Endothelial cell (in vitro differentiated cells): Measurements from ENCODE around the gene H6PD. TPM values are rescaled to one million over a fixed set of nuclear protein-coding genes. Genes with fewer than 3 reads are reported as not detected.
A peak's percentile ranks its signal among the peaks of the same experiment; 100 is the strongest.

Experiments used
- DNase-seq: peaks from one replicate; pipeline ENCODE4 v3.0.0; 2021; ENCODE audit warnings: low spot score
- H3K27ac Mint-ChIP-seq: one replicate; pipeline ENCODE4 v1.8.0; 2021; ENCODE audit warnings: mixed read lengths, inconsistent platforms; ENCODE audit not compliant: unreplicated experiment
- H3K27me3 Mint-ChIP-seq: one replicate; pipeline ENCODE4 v1.8.0; 2021; ENCODE audit warnings: mild to moderate bottlenecking, moderate library complexity, mixed read lengths, inconsistent platforms; ENCODE audit not compliant: unreplicated experiment
- H3K36me3 Mint-ChIP-seq: one replicate; pipeline ENCODE4 v1.8.0; 2021; ENCODE audit warnings: mild to moderate bottlenecking, low read depth, mixed read lengths, inconsistent platforms; ENCODE audit not compliant: unreplicated experiment
- H3K4me1 Mint-ChIP-seq: one replicate; pipeline ENCODE4 v1.8.0; 2021; ENCODE audit warnings: mild to moderate bottlenecking, mixed read lengths, inconsistent platforms; ENCODE audit not compliant: unreplicated experiment
- H3K4me3 Mint-ChIP-seq: one replicate; pipeline ENCODE4 v1.8.0; 2021; ENCODE audit warnings: mild to moderate bottlenecking, mixed read lengths, inconsistent platforms; ENCODE audit not compliant: unreplicated experiment
- H3K9me3 Mint-ChIP-seq: one replicate; pipeline ENCODE4 v1.8.0; 2021; ENCODE audit warnings: mixed read lengths, inconsistent platforms; ENCODE audit not compliant: unreplicated experiment
- total RNA-seq: library from RNA; stranded (reverse); fragmentation: NEBNext Ultra II Directional; extraction: Animal tissue kit (Norgen Biotek cat#: 25700); gene quantifications from one replicate; pipeline ENCODE4 v1.2.1, GENCODE V29; 2021; ENCODE audit not compliant: unreplicated experiment
- TF ChIP-seq, protein P1 (sequence below): fragments of 200-600 bp; sonication (generic); IDR thresholded peaks from one replicate; pipeline ENCODE4 v1.5.0; 2021; ENCODE audit warnings: antibody characterized with exemption; ENCODE audit not compliant: unreplicated experiment

Gene H6PD
- total RNA-seq, 1 donor from 2014 or later: 18.6 TPM

DNA sequence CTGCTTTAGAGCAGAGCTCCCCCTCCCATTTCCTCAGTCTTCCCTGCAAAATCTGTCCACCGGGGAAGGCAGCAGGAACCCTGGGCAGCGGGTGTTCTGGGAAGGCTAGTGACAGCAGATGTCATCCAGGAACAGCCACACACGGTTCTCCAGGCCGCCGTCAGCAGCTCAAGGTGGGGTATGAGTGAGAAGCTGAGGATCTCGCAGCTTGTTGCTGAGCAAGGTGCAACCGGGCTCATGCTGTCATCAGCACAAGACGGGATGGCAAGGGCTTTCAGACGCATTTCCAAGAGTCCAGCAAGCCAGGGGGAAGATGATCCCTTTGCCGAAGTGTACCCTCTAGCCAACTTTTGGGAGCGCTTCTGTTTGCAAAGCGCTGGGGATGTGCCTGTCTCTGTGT is 35.1 kb downstream of the H6PD start:
- TF ChIP-seq, protein P1, sequence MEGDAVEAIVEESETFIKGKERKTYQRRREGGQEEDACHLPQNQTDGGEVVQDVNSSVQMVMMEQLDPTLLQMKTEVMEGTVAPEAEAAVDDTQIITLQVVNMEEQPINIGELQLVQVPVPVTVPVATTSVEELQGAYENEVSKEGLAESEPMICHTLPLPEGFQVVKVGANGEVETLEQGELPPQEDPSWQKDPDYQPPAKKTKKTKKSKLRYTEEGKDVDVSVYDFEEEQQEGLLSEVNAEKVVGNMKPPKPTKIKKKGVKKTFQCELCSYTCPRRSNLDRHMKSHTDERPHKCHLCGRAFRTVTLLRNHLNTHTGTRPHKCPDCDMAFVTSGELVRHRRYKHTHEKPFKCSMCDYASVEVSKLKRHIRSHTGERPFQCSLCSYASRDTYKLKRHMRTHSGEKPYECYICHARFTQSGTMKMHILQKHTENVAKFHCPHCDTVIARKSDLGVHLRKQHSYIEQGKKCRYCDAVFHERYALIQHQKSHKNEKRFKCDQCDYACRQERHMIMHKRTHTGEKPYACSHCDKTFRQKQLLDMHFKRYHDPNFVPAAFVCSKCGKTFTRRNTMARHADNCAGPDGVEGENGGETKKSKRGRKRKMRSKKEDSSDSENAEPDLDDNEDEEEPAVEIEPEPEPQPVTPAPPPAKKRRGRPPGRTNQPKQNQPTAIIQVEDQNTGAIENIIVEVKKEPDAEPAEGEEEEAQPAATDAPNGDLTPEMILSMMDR: no peak
- no peak for DNase-seq
- Mint-ChIP-seq H3K4me1 (peaks cover 6% of the 10 kb centered on the region), H3K36me3 (peaks cover 4% of the 10 kb centered on the region), H3K9me3 (no peaks in the 10 kb centered on the region), H3K27ac (no peak overlapping the region), H3K4me3 (no peak overlapping the region), H3K27me3 (peaks cover 10% of the 10 kb centered on the region)

DNA sequence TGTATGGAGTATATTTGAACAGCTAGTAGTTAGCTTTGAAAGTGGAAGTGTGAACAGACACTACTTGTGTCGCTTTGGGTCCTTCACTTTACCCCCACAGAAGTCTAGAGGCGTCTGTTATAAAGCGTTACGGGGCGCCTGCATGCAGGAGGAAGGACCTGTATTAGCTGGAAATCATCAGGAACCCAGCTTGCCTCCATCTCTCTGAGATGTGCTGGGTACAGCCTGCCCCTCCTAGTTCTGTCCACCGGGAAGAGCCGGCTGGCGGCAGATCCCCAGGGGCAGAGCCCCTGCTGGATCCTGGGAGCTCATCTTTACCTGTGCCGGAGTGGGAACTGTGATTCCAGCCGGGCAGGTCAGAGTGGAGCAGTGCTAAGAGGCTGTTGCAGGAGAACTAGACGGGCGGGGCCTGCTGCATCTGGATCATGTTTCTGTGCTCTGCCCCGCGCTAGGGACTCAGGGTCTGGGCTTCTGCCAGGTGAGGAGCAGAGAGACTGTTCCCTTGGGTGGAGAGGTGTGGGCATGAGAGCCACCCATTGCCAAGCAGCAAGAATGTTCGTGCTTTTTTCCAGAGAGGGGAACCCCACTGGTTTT is 35.8 kb downstream of the H6PD start:
- Mint-ChIP-seq H3K4me3 (no peak overlapping the region), H3K27ac (no peak overlapping the region), H3K9me3 (no peaks in the 10 kb centered on the region), H3K4me1 (peaks cover 6% of the 10 kb centered on the region), H3K36me3 (peaks cover 1% of the 10 kb centered on the region), H3K27me3 (peaks cover 8% of the 10 kb centered on the region)
- no peak for DNase-seq
- TF ChIP-seq, protein P1: no peak

DNA sequence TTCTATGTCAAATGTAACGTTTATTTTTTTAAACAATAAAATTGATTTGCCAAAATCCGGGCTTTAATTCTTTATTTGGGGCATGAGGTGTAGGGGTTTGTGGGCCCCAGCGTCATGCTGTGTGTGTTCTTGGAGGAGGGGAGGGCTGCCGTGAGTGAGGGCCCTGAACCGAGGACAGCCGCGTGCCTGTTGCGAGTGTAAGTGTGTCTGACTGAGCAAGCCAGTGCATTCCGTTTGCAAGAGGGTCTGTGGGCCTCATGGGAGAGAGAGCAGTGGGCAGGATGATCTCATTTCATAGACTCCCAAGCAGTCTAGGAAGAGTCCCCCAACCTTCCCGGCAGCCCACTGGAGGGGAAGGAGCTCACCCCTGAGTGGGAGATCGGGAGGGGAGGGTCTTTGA is 36.7 kb downstream of the H6PD start:
- Mint-ChIP-seq H3K27ac (peak overlapping the region; percentile 28), H3K27me3 (peaks cover 7% of the 10 kb centered on the region), H3K36me3 (no peaks in the 10 kb centered on the region), H3K4me3 (no peak overlapping the region), H3K4me1 (peaks cover 6% of the 10 kb centered on the region), H3K9me3 (no peaks in the 10 kb centered on the region)
- TF ChIP-seq, protein P1: no peak
- DNase-seq: no peak

DNA sequence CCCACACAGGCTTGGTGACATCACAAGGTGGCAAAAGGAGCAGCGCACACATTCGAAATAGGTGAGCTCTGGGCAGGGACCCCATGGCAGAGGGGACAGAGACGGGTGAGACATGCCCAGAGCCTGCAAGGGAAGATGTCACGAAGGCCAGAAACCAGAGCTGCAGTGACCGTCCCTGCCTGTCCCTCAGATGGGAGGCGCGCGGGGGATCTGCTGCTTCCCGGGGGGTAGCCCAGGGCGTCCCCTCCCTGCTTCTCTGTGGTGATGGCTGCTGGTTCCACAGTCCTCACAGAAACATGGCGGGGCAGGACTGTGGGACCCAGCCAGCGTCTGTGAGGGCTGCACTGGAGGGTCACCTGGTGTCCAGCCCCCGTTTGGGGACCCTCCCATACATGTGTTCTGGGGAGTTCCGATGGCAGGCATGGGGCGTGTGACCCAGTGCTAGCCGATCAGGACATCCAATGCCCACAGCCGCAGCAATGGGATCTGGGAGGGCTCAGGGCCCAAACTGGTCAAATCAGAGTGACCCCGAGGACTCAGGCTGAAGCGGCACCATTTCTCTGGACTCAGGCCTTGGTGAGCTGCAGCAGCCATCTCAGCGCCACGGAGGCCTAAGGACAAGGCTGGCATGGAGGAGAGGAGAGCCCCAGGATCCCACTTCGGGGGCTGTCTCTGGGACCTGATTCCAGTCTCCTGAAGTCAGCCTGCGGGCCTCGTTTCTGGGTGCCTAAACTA is 37.5 kb downstream of the H6PD start:
- Mint-ChIP-seq H3K4me3 (no peak overlapping the region), H3K36me3 (no peaks in the 10 kb centered on the region), H3K27me3 (peaks cover 4% of the 10 kb centered on the region), H3K9me3 (no peaks in the 10 kb centered on the region), H3K4me1 (peaks cover 6% of the 10 kb centered on the region), H3K27ac (no peak overlapping the region)
- DNase-seq: no peak
- TF ChIP-seq, protein P1: no peak

DNA sequence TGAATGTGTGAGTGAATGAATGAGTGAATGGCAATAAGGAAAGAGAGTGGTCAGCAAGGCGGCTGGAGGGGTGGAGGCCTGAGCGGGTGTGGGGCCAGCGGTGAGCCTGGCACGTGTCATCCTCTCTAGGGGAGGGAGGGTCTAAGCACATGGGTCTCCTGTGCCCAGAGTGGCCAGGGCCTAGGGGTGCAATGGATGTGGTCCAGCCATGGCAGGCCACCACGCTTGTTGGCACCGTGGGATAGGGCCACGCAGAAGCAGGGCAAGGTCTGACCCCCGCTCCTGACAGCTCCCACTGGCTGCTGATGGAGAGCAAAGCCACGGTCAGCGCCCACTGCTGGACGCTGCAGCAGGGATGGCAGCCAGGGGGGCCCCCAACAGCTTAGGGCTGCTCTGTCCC is 38.6 kb downstream of the H6PD start:
- no peak for DNase-seq

More for the DNA sequence above, 38.6 kb downstream of the H6PD start:
- Mint-ChIP-seq H3K4me1 (no peaks in the 10 kb centered on the region), H3K36me3 (no peaks in the 10 kb centered on the region), H3K9me3 (no peaks in the 10 kb centered on the region), H3K27me3 (peaks cover 4% of the 10 kb centered on the region), H3K27ac (no peak overlapping the region), H3K4me3 (no peak overlapping the region)
- TF ChIP-seq, protein P1: no peak
